HFF-Myc (cell line): ENCODE results near the gene ABCG4.
"Not testable (repeated sequence)": the region's sequence is repeated elsewhere in the genome, so short reads cannot be mapped to it uniquely, and the experiment has no call there.

ENCODE experiments used
- DNase-seq: peaks from one replicate; pipeline ENCODE4 v3.0.0-alpha.2; 2011; ENCODE audit warnings: low read depth; ENCODE audit errors: extremely low read depth
- H3K4me3 ChIP-seq: replicated peaks from 2 replicates; pipeline ENCODE4 v1.5.1; 2011; ENCODE audit warnings: low read depth, mild to moderate bottlenecking, control low read depth, low read length
- CTCF ChIP-seq: IDR thresholded peaks from 2 replicates; pipeline ENCODE4 v1.5.1; 2012; ENCODE audit warnings: mild to moderate bottlenecking, low read depth, low read length, control low read depth; ENCODE audit errors: missing control alignments

ABCG4 gene

GRCh38 chr11:119190531-119190930 is 41.7 kb downstream of the ABCG4 start:
- no peak for DNase-seq
- no peak overlapping the region for H3K4me3 ChIP-seq
- no peak for TF ChIP-seq CTCF

- H3K4me3 ChIP-seq, DNase-seq: not testable (repeated sequence)
Measured at GRCh38 chr11:119191265-119191664, 42.4 kb downstream of the ABCG4 start.

- no peak for TF ChIP-seq CTCF
- no peak for DNase-seq
- H3K4me3 ChIP-seq, result no peak overlapping the region
Measured at GRCh38 chr11:119192111-119192510, 43.3 kb downstream of the ABCG4 start.

- TF ChIP-seq CTCF, result no peak
- H3K4me3 ChIP-seq, result no peak overlapping the region
- DNase-seq, result no peak
Measured at GRCh38 chr11:119193001-119193400, 44.1 kb downstream of the ABCG4 start.

GRCh38 chr11:119193626-119194025 is 44.8 kb downstream of the ABCG4 start:
- no peak for TF ChIP-seq CTCF
- DNase-seq, result no peak
- no peak overlapping the region for H3K4me3 ChIP-seq

- no peak for TF ChIP-seq CTCF
- H3K4me3 ChIP-seq, result no peak overlapping the region
- DNase-seq, result no peak
Measured at GRCh38 chr11:119194811-119195440, 46.1 kb downstream of the ABCG4 start.

GRCh38 chr11:119195680-119196079 is 46.8 kb downstream of the ABCG4 start:
- no peak overlapping the region for H3K4me3 ChIP-seq
- TF ChIP-seq CTCF, result no peak
- DNase-seq, result no peak
